ENCODE measurements around the gene FAM120AOS.

DNA sequence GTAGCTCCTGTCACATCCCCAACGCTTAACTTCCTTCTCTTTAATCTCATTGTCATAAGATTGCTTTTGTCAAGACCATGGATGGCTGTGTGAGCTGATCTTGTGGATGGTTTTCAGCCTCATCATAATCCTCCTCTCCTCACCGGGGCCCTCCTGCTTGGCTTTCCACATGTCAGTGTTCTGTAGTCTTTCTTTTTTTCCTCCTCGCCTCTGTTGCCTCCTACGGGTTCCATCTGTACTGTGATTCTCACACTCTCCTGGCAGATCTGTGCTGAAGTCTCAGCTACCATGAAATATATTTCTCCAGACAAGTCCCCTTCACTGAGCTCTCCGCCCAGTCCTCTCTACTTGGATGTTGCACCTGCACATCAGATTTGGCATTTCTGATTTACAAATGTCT lies 34.9 kb upstream of the FAM120AOS start:
- TF ChIP-seq, protein P1, sequence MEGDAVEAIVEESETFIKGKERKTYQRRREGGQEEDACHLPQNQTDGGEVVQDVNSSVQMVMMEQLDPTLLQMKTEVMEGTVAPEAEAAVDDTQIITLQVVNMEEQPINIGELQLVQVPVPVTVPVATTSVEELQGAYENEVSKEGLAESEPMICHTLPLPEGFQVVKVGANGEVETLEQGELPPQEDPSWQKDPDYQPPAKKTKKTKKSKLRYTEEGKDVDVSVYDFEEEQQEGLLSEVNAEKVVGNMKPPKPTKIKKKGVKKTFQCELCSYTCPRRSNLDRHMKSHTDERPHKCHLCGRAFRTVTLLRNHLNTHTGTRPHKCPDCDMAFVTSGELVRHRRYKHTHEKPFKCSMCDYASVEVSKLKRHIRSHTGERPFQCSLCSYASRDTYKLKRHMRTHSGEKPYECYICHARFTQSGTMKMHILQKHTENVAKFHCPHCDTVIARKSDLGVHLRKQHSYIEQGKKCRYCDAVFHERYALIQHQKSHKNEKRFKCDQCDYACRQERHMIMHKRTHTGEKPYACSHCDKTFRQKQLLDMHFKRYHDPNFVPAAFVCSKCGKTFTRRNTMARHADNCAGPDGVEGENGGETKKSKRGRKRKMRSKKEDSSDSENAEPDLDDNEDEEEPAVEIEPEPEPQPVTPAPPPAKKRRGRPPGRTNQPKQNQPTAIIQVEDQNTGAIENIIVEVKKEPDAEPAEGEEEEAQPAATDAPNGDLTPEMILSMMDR (conservative IDR thresholded peaks at IDR 0.05) = no peak
- no peak for TF ChIP-seq ZFX (IDR thresholded peaks at IDR 0.05)

All from C4-2B (cell line).